IMR-90 (cell line): ENCODE measurements around the gene FAR2. TPM values are rescaled to one million over a fixed set of nuclear protein-coding genes. Genes with fewer than 3 reads are reported as not detected.

Experiments
- ATAC-seq: fragments of 200-7000 bp; cut with Tn5 transposase; 2 replicates; pipeline ENCODE4 v1.9.1; 2020; ENCODE audit warnings: low read depth, mild to moderate bottlenecking, moderate library complexity
- BruUV-seq: library from RNA; stranded (reverse); fragments of 400-500 nt; replicated peaks from 2 replicates; lab custom pipeline; 2021; lab: Mats Ljungman, UMichigan
- CTCF ChIA-PET: fragments of 300-600 bp; formaldehyde crosslinking; extraction: SDS; loops from one replicate; lab custom pipeline; 2021; ENCODE audit warnings: antibody characterized with exemption; lab: Yijun Ruan, JAX
- POLR2A ChIA-PET: fragments of 300-600 bp; sonication (Branson Sonifier 250); formaldehyde crosslinking; loops from one replicate; lab custom pipeline; 2022; ENCODE audit warnings: antibody characterized with exemption; ENCODE audit not compliant: unreplicated experiment; lab: Charles Lee
- DNase-seq: peaks from one replicate; pipeline ENCODE4 v3.0.0; 2013
- H2AFZ ChIP-seq: replicated peaks from 2 replicates; pipeline ENCODE3; 2013; ENCODE audit warnings: low read length, mild to moderate bottlenecking; ENCODE audit not compliant: poor library complexity
- H2AK5ac ChIP-seq: 2 replicates; pipeline ENCODE4 v1.6.1; 2013; ENCODE audit warnings: low read depth, low read length, inconsistent platforms
- H2AK9ac ChIP-seq: replicated peaks from 2 replicates; pipeline ENCODE3; 2013; ENCODE audit warnings: mild to moderate bottlenecking, low read depth, low read length, moderate library complexity; ENCODE audit not compliant: poor library complexity
- H2BK120ac ChIP-seq: 2 replicates; pipeline ENCODE4 v1.6.1; 2013; ENCODE audit warnings: low read depth, low read length, inconsistent platforms
- H2BK15ac ChIP-seq: 3 replicates; pipeline ENCODE4 v1.6.1; 2013; ENCODE audit warnings: low read depth, low read length, inconsistent platforms
- H2BK20ac ChIP-seq: 2 replicates; pipeline ENCODE4 v1.6.1; 2013; ENCODE audit warnings: low read depth, mild to moderate bottlenecking, inconsistent platforms, low read length, moderate library complexity
- H2BK5ac ChIP-seq: 2 replicates; pipeline ENCODE4 v1.6.1; 2013; ENCODE audit warnings: mild to moderate bottlenecking, low read depth, low read length, inconsistent platforms; ENCODE audit not compliant: poor library complexity, severe bottlenecking
- H3K14ac ChIP-seq: replicated peaks from 2 replicates; pipeline ENCODE4 v1.6.1; 2013; ENCODE audit warnings: low read depth, low read length, inconsistent platforms
- H3K18ac ChIP-seq: 2 replicates; pipeline ENCODE4 v1.6.1; 2013; ENCODE audit warnings: low read depth, low read length, control low read depth
- H3K23ac ChIP-seq: 2 replicates; pipeline ENCODE4 v1.6.1; 2013; ENCODE audit warnings: low read depth, low read length, inconsistent platforms
- H3K27ac ChIP-seq: 2 replicates; pipeline ENCODE4 v1.5.1; 2013; ENCODE audit warnings: mild to moderate bottlenecking, control low read depth, low read length; ENCODE audit not compliant: insufficient read depth
- H3K27me3 ChIP-seq: 2 replicates; pipeline ENCODE4 v1.6.1; 2013; ENCODE audit warnings: low read length; ENCODE audit not compliant: control insufficient read depth, insufficient read depth
- H3K36me3 ChIP-seq: 2 replicates; pipeline ENCODE4 v1.6.1; 2013; ENCODE audit warnings: low read length, mixed read lengths; ENCODE audit not compliant: control insufficient read depth, insufficient read depth
- H3K4ac ChIP-seq: 2 replicates; pipeline ENCODE4 v1.6.1; 2013; ENCODE audit warnings: low read depth, low read length, inconsistent platforms
- H3K4me1 ChIP-seq: 2 replicates; pipeline ENCODE4 v1.6.1; 2013; ENCODE audit warnings: low read length, mixed read lengths; ENCODE audit not compliant: control insufficient read depth, insufficient read depth
- H3K4me2 ChIP-seq: 2 replicates; pipeline ENCODE4 v1.6.1; 2013; ENCODE audit warnings: low read depth, mild to moderate bottlenecking, control low read depth, low read length, moderate library complexity
- H3K4me3 ChIP-seq: 2 replicates; pipeline ENCODE4 v1.5.1; 2013; ENCODE audit warnings: low read depth, mild to moderate bottlenecking, control low read depth, low read length, moderate library complexity; ENCODE audit not compliant: insufficient read depth
- H3K56ac ChIP-seq: 2 replicates; pipeline ENCODE4 v1.6.1; 2013; ENCODE audit warnings: low read length, inconsistent platforms; ENCODE audit not compliant: insufficient read depth; ENCODE audit errors: extremely low read depth
- H3K79me1 ChIP-seq, 2 experiments: 2 replicates each; pipeline ENCODE4 v1.6.1; 2013; ENCODE audit warnings: low read length in 2 of 2, inconsistent platforms in 1 of 2, low read depth in 1 of 2
- H3K9ac ChIP-seq: 2 replicates; pipeline ENCODE4 v1.6.1; 2013; ENCODE audit warnings: low read depth, low read length, control low read depth
- H3K9me1 ChIP-seq: 2 replicates; pipeline ENCODE4 v1.6.1; 2013; ENCODE audit warnings: low read length, inconsistent platforms; ENCODE audit not compliant: insufficient read depth
- H3K9me3 ChIP-seq: 2 replicates; pipeline ENCODE4 v1.6.1; 2013; ENCODE audit warnings: low read length; ENCODE audit not compliant: control insufficient read depth, insufficient read depth
- H4K20me1 ChIP-seq: 2 replicates; pipeline ENCODE4 v1.6.1; 2013; ENCODE audit warnings: low read length, inconsistent platforms; ENCODE audit not compliant: insufficient read depth
- H4K5ac ChIP-seq: 2 replicates; pipeline ENCODE4 v1.6.1; 2013; ENCODE audit warnings: mild to moderate bottlenecking, low read depth, low read length, control low read depth
- H4K8ac ChIP-seq, 2 experiments: 2 replicates each; pipeline ENCODE4 v1.6.1; 2013; ENCODE audit warnings: low read depth in 2 of 2, low read length in 2 of 2, control low read depth in 1 of 2, inconsistent platforms in 1 of 2
- H4K91ac ChIP-seq: 2 replicates; pipeline ENCODE4 v1.6.1; 2013; ENCODE audit warnings: low read depth, low read length, inconsistent platforms; ENCODE audit not compliant: insufficient read depth
- BHLHE40 ChIP-seq: fragments of 150-350 bp; IDR thresholded peaks from 2 replicates; pipeline ENCODE4 v1.6.1; 2016; ENCODE audit warnings: mild to moderate bottlenecking, low read depth, low read length
- CHD1 ChIP-seq: IDR thresholded peaks from 2 replicates; pipeline ENCODE4 v1.6.1; 2012; ENCODE audit warnings: low read depth, low read length, improper control_type of control experiment
- POLR2A ChIP-seq: IDR thresholded peaks from 2 replicates; pipeline ENCODE4 v1.6.1; 2012; ENCODE audit warnings: mild to moderate bottlenecking, low read depth, low read length
- WGBS, 2 experiments: methylation state at CpG; one replicate each; pipeline versions ENCODE4 v1.1.5 to v1.1.7; 2013; ENCODE audit warnings: missing lambda C conversion rate in 2 of 2; ENCODE audit not compliant: insufficient read length in 1 of 2; ENCODE audit errors: extremely low coverage in 2 of 2; 5-methylcytosine and 5-hydroxymethylcytosine counted together
- dilution Hi-C: fragments of 300-500 bp; cut with HindIII; formaldehyde crosslinking; loops from one replicate; pipeline ENCODE4 v1.14.3; 2018; ENCODE audit warnings: low sequenced_read_pairs; ENCODE audit not compliant: unreplicated experiment
- in situ Hi-C: fragments of 300-500 bp; cut with MboI; formaldehyde crosslinking; loops from 3 replicates; pipeline ENCODE4 v1.14.3; 2019; ENCODE audit warnings: low sequenced_read_pairs, inconsistent platforms, mixed read lengths
- intact Hi-C: fragments of 100-400 bp; cut with micrococcal nuclease; formaldehyde crosslinking; loops from 2 replicates; pipeline ENCODE4 v1.10.0; 2022
- polyA plus RNA-seq, 3 experiments: library from polyadenylated mRNA; depleted of rRNA; stranded (reverse); fragments of >200 nt; gene quantifications; 2 replicates each; pipeline ENCODE4 v1.2.3, GENCODE V29; 2012; ENCODE audit warnings: low replicate concordance in 1 of 3
- total RNA-seq: library from RNA; depleted of rRNA; stranded (reverse); fragments of >200 nt; gene quantifications from 2 replicates; pipeline ENCODE4 v1.2.3, GENCODE V29; 2012
- TF ChIP-seq, protein P1 (sequence below): conservative IDR thresholded peaks from 2 replicates; pipeline ENCODE4 v1.5.1; 2012; ENCODE audit warnings: mild to moderate bottlenecking, low read depth, low read length, improper control_type of control experiment
- TF ChIP-seq, protein P2 (sequence below): fragments of 150-350 bp; IDR thresholded peaks from 2 replicates; pipeline ENCODE4 v1.6.1; 2016; ENCODE audit warnings: low read depth, mild to moderate bottlenecking, low read length, moderate library complexity, borderline replicate concordance

FAR2 gene
- total and polyA plus RNA-seq, 2 of the 4 experiments (the other 2 are of a cell fraction), result 1.1 to 2.0 TPM

DNA sequence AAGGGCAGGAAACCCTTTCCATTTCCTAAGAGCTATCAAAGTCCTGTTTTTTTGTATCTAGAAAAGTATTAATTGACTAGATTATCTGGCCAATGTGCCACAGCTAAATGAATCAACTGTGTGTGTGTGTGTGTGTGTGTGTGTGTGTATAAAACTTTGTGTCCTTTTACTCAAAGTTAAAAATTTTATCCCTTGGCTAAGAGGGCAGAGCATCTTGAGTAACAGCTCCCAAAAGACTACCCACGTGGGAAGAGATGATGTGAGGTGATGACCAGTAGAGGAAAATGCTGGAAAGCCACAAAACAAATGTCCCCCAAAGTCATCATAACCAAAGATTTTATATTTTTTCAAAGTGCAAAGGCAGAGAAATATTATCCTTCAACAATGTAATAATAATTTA, 90.3 kb downstream of the FAR2 start:
- no peak overlapping the region for H2BK20ac ChIP-seq
- no peak overlapping the region for H4K5ac ChIP-seq
- H4K20me1 ChIP-seq, result no peaks in the 10 kb centered on the region
- dilution Hi-C loops (no loop called here), in situ Hi-C loops (no loop called here), intact Hi-C loops (no loop called here)
- no peak overlapping the region for H2BK15ac ChIP-seq
- no peaks in the 10 kb centered on the region; the same call in 1 of the 2 replicates for H3K9me1 ChIP-seq
- no peaks in the 10 kb centered on the region for H3K27me3 ChIP-seq
- no peak overlapping the region for H3K4ac ChIP-seq
- H3K14ac ChIP-seq, result no peak overlapping the region
- H3K23ac ChIP-seq, result no peak overlapping the region
- H3K27ac ChIP-seq, result no peak overlapping the region
- no peak overlapping the region for H4K8ac ChIP-seq
- TF ChIP-seq, protein P1, sequence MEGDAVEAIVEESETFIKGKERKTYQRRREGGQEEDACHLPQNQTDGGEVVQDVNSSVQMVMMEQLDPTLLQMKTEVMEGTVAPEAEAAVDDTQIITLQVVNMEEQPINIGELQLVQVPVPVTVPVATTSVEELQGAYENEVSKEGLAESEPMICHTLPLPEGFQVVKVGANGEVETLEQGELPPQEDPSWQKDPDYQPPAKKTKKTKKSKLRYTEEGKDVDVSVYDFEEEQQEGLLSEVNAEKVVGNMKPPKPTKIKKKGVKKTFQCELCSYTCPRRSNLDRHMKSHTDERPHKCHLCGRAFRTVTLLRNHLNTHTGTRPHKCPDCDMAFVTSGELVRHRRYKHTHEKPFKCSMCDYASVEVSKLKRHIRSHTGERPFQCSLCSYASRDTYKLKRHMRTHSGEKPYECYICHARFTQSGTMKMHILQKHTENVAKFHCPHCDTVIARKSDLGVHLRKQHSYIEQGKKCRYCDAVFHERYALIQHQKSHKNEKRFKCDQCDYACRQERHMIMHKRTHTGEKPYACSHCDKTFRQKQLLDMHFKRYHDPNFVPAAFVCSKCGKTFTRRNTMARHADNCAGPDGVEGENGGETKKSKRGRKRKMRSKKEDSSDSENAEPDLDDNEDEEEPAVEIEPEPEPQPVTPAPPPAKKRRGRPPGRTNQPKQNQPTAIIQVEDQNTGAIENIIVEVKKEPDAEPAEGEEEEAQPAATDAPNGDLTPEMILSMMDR, result no peak
- TF ChIP-seq, protein P2, sequence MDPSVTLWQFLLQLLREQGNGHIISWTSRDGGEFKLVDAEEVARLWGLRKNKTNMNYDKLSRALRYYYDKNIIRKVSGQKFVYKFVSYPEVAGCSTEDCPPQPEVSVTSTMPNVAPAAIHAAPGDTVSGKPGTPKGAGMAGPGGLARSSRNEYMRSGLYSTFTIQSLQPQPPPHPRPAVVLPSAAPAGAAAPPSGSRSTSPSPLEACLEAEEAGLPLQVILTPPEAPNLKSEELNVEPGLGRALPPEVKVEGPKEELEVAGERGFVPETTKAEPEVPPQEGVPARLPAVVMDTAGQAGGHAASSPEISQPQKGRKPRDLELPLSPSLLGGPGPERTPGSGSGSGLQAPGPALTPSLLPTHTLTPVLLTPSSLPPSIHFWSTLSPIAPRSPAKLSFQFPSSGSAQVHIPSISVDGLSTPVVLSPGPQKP, result no peak
- TF ChIP-seq CHD1, result no peak
- no peak for TF ChIP-seq POLR2A
- no peak for TF ChIP-seq BHLHE40
- ChIA-PET CTCF (no interaction called here), POLR2A (no interaction called here)
- H2AFZ ChIP-seq, result no peak overlapping the region
- H3K9ac ChIP-seq, result no peak overlapping the region
- no peak overlapping the region for H3K4me2 ChIP-seq
- WGBS, 2 experiments, result no CpG with 5 or more reads among the region's 1 CpG
- H3K4me1 ChIP-seq, result peaks cover 6% of the 10 kb centered on the region
- no peak overlapping the region for H2BK5ac ChIP-seq
- no peak overlapping the region for H2AK9ac ChIP-seq
- no peak overlapping the region for H2AK5ac ChIP-seq
- DNase-seq, result no peak
- no peaks in the 10 kb centered on the region for H3K9me3 ChIP-seq
- no peak overlapping the region for H3K4me3 ChIP-seq
- no peak overlapping the region for H2BK120ac ChIP-seq
- H4K91ac ChIP-seq, result no peak overlapping the region
- BruUV-seq, result no TSS peak
- H3K56ac ChIP-seq, result no peak overlapping the region
- H3K79me1 ChIP-seq, result no peaks in the 10 kb centered on the region
- no peak overlapping the region for H3K18ac ChIP-seq
- H3K36me3 ChIP-seq, result no peaks in the 10 kb centered on the region
- ATAC-seq, result no peak
